SIG-M5 treated with dmso at 0.1 percent for 504 hours (cell line): ENCODE results near the gene ACAD9.

Source experiments
- DNase-seq: peaks from one replicate; lab custom pipeline; 2025; ENCODE audit not compliant: unreplicated experiment; lab: John Stamatoyannopoulos, UW

The ACAD9 gene

GRCh38 chr3:128932516-128933212 is 53.2 kb downstream of the ACAD9 start:
- no peak for DNase-seq

- DNase-seq, result no peak
These were observed 53.9 kb downstream of the ACAD9 start for GRCh38 chr3:128933213-128933921.

- no peak for DNase-seq
These were observed 54.5 kb downstream of the ACAD9 start for GRCh38 chr3:128933922-128934253.

GRCh38 chr3:128935922-128936321 is 56.5 kb downstream of the ACAD9 start:
- no peak for DNase-seq

- no peak for DNase-seq
These were observed 56.9 kb downstream of the ACAD9 start for GRCh38 chr3:128936341-128936740.

GRCh38 chr3:128940252-128940651 is 60.8 kb downstream of the ACAD9 start:
- no peak for DNase-seq

GRCh38 chr3:128942161-128942952 is 62.9 kb downstream of the ACAD9 start:
- no peak for DNase-seq

- DNase-seq, result no peak
These were observed 65.8 kb downstream of the ACAD9 start for GRCh38 chr3:128945041-128945877.

GRCh38 chr3:128945878-128946175 is 66.4 kb downstream of the ACAD9 start:
- DNase-seq, result no peak

GRCh38 chr3:128946411-128946810 is 67.0 kb downstream of the ACAD9 start:
- DNase-seq, result no peak

- DNase-seq, result no peak
These were observed 69.7 kb downstream of the ACAD9 start for GRCh38 chr3:128949158-128949557.

GRCh38 chr3:128950223-128950938 is 71.0 kb downstream of the ACAD9 start:
- DNase-seq, result peak; percentile 16

- no peak for DNase-seq
These were observed 77.0 kb downstream of the ACAD9 start for GRCh38 chr3:128956440-128956839.
